GM12872 (cell line): ENCODE measurements around the gene CHN1.

Source experiments
- CTCF ChIP-seq: IDR thresholded peaks from 3 replicates; pipeline ENCODE4 v1.5.1; 2011; ENCODE audit warnings: low read depth, mild to moderate bottlenecking, low read length, moderate library complexity; ENCODE audit not compliant: insufficient read depth

Gene CHN1

GRCh38 chr2:174796319-174796771 lies 208.8 kb downstream of the CHN1 start:
- no peak for TF ChIP-seq CTCF

GRCh38 chr2:174794851-174795374 lies 210.3 kb downstream of the CHN1 start:
- no peak for TF ChIP-seq CTCF

DNA sequence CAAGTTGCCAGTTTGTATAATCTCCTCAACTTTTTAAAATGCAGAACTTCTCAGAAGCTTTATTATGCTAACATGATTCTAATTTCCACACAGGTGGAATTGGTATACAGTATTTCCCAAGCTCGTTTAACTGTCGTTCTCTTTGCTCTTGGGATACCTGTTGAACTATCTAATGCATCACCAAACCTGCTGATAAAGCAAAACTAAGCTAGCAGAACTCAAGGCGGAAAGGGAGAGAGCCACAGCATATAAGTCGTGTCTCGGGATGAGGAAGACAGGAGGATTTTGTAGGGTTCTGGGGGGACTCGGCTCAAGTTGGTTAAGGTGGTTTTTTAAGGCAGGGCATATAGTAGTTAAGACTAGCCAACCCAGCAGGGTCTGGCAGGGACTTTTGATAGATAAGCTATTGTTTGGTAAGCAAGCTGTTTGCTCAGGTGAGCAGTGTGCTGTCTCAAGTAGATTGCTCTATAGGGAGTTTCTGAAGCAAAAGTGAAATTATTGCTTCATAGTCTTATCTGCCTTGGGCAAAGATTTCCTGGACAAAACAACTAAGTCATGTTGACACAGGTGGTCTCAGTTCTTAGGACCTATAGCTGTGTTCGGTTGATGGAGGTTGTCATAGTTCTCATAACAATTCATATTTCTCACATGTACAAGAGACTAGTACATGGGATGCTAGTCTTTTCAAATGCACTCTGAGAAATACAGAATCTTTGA lies 212.7 kb downstream of the CHN1 start:
- TF ChIP-seq CTCF = no peak

DNA sequence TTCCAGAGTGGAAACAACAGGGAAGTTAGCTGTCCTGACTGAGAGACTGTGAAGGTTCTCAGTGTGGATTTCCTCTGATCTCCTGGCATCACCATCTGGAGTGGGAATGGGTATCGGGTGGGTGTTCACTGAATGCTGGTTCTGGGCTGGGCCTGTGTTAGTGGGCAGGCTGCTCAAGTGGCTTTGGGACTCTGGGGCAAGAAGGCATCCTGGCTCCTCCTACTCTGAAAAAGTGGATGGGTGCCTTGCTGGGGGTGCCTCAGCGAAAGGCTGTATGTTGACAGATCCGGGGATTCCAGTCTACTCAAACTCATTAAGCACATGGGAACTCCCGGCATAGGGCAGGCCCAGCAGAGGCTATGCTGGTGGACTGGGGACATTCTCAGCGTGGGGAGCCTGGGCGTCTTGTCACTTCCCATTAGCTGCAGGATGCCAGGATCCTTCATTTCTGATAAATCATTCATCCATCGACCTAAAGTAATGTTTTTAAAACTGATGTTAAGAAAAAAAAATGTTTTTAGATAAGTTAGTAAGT lies 213.4 kb downstream of the CHN1 start:
- TF ChIP-seq CTCF = no peak

- TF ChIP-seq CTCF = no peak
These were observed 214.2 kb downstream of the CHN1 start for GRCh38 chr2:174791020-174791419.

DNA sequence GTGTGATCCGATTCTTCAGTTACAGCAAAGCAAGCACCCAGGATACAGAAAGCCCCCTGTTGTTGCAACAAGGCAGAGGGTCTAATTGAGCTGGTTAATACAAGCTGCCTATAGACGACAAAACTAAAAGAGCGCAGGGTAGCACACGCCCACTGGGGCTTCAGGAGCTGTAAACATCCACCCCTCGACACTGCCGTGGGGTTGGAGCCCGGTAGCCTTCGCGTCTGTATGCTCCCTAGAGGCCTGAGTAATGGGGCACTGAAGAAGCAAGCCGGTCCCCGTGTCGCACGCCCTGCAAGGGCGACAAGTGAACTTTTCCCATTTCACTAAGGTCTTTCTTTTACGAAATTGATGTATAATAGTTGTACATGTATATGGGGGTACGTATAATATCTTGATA lies 216.2 kb downstream of the CHN1 start:
- TF ChIP-seq CTCF = no peak

- no peak for TF ChIP-seq CTCF
These were observed 216.8 kb downstream of the CHN1 start for GRCh38 chr2:174788291-174788929.
